SK-N-SH treated with all-trans-retinoic acid at 6 μM for 48 hours (cell line): ENCODE measurements around the gene GALNTL6.

Source experiments
- RARB ChIP-seq: fragments of 250-450 bp; sonication (Bioruptor Pico); IDR thresholded peaks from 2 replicates; pipeline ENCODE4 v1.8.0; 2021; ENCODE audit warnings: mild to moderate bottlenecking, moderate library complexity
- TF ChIP-seq, protein P1 (sequence below): fragments of 250-450 bp; sonication (Bioruptor Pico); IDR thresholded peaks from 2 replicates; pipeline ENCODE4 v1.8.0; 2020; ENCODE audit warnings: mild to moderate bottlenecking, moderate library complexity, borderline replicate concordance

- TF ChIP-seq RARB = no peak
- TF ChIP-seq, protein P1, sequence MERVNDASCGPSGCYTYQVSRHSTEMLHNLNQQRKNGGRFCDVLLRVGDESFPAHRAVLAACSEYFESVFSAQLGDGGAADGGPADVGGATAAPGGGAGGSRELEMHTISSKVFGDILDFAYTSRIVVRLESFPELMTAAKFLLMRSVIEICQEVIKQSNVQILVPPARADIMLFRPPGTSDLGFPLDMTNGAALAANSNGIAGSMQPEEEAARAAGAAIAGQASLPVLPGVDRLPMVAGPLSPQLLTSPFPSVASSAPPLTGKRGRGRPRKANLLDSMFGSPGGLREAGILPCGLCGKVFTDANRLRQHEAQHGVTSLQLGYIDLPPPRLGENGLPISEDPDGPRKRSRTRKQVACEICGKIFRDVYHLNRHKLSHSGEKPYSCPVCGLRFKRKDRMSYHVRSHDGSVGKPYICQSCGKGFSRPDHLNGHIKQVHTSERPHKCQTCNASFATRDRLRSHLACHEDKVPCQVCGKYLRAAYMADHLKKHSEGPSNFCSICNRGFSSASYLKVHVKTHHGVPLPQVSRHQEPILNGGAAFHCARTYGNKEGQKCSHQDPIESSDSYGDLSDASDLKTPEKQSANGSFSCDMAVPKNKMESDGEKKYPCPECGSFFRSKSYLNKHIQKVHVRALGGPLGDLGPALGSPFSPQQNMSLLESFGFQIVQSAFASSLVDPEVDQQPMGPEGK (CRISPR knock-in tag) = no peak
Measured at GRCh38 chr4:172662113-172662512, 848.9 kb downstream of the GALNTL6 start.
